ENCODE measurements around the gene VSNL1. TPM values are rescaled to one million over a fixed set of nuclear protein-coding genes. Genes with fewer than 3 reads are reported as not detected.

The VSNL1 gene
- total and polyA plus RNA-seq, 2 donors (not counting 1 experiment from before 2014, with no cell fraction given), result not detected

DNA sequence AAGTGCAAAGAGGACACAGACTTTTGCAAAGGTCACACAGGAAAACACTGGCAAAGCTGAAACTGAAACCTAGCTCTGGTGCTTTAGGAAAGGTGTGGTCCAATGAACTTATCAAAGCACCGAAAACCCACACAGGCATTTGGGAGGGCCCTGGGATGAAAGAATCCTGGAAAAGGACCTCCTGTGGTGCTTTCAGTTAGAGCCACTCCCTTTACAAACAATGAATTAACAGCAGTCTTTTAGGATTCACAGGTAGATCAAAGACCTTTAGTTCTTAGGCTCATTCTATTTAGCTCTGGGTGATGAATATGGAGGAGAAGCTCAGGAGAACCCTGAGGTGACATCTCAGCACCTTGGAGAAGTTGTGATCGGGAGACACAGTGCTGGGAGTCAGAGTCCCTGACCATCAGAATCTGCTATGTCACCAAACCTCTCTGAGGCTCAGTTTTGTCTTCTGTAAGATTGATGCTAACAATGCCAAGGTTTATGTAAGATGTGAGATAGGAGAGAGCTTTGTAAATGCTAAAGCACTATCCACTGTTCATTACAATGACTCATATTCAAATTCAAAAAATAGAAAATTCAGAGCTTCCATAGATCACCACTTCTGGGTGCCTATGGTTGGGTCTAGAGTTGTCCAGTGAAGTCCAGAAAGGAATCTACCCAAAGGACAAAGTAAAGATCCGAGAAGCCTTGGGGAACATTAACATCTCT is 39.3 kb downstream of the VSNL1 start:
- Histone ChIP-seq H4K20me1 (ENCODE audit: control insufficient read depth, insufficient read depth, low read length, poor library complexity, severe bottlenecking) (no peaks in the 10 kb centered on the region), H3K27ac (ENCODE audit: low read length in 2 of 2) (no peak overlapping the region), H3K27me3 (replicated peaks in 1 of 4; ENCODE audit: control extremely low read depth in 1 of 4, control insufficient read depth in 3 of 4, insufficient read depth in 4 of 4, low read length in 3 of 4) (no peaks in the 10 kb centered on the region), H2AFZ (ENCODE audit: insufficient read depth, low read depth, low read length, poor library complexity, severe bottlenecking) (no peak overlapping the region), H3K4me1 (ENCODE audit: control insufficient read depth in 2 of 2, insufficient read depth in 2 of 2, low read length in 2 of 2) (no peaks in the 10 kb centered on the region), H3K9me3 (ENCODE audit: control extremely low read depth in 1 of 3, control insufficient read depth in 2 of 3, insufficient read depth in 1 of 3, low read length in 2 of 3) (no peaks in the 10 kb centered on the region), H3K4me3 (ENCODE audit: control extremely low read depth in 1 of 5, extremely low read depth in 1 of 5, insufficient read depth in 1 of 5, low read depth in 2 of 5, low read length in 4 of 5) (no peak overlapping the region), H3K9ac (ENCODE audit: low read length) (no peak overlapping the region), H3K4me2 (replicated peaks; ENCODE audit: low read depth, low read length, poor library complexity, severe bottlenecking) (no peak overlapping the region), H3K79me2 (ENCODE audit: control insufficient read depth, insufficient read depth, low read length) (no peaks in the 10 kb centered on the region), H3K36me3 (replicated peaks in 1 of 2; ENCODE audit: control extremely low read depth in 1 of 2, control insufficient read depth in 1 of 2, extremely low read depth in 1 of 2, insufficient read depth in 2 of 2, low read length in 1 of 2) (no peaks in the 10 kb centered on the region)
- H3K9me3 Mint-ChIP-seq (ENCODE audit: insufficient read depth), result no peaks in the 10 kb centered on the region
- DNase-seq (no peak), ATAC-seq (ENCODE audit: low read depth) (no peak)
- 83% methylated on average over 2 of the region's 3 CpGs for WGBS (ENCODE audit: insufficient coverage)
- POLR2A ChIA-PET, result no interaction called here
- no peak overlapping the region for H3K4me3 Mint-ChIP-seq
- intact Hi-C loops (cut with micrococcal nuclease), result no loop called here
- CTCF ChIA-PET, result no interaction called here
- no peak overlapping the region for H3K27ac Mint-ChIP-seq
- H3K27me3 Mint-ChIP-seq, result peaks cover 9% of the 10 kb centered on the region
- no peaks in the 10 kb centered on the region for H3K4me1 Mint-ChIP-seq
- TF ChIP-seq, protein P1, sequence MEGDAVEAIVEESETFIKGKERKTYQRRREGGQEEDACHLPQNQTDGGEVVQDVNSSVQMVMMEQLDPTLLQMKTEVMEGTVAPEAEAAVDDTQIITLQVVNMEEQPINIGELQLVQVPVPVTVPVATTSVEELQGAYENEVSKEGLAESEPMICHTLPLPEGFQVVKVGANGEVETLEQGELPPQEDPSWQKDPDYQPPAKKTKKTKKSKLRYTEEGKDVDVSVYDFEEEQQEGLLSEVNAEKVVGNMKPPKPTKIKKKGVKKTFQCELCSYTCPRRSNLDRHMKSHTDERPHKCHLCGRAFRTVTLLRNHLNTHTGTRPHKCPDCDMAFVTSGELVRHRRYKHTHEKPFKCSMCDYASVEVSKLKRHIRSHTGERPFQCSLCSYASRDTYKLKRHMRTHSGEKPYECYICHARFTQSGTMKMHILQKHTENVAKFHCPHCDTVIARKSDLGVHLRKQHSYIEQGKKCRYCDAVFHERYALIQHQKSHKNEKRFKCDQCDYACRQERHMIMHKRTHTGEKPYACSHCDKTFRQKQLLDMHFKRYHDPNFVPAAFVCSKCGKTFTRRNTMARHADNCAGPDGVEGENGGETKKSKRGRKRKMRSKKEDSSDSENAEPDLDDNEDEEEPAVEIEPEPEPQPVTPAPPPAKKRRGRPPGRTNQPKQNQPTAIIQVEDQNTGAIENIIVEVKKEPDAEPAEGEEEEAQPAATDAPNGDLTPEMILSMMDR (IDR thresholded peaks at IDR 0.05), result no peak

DNA sequence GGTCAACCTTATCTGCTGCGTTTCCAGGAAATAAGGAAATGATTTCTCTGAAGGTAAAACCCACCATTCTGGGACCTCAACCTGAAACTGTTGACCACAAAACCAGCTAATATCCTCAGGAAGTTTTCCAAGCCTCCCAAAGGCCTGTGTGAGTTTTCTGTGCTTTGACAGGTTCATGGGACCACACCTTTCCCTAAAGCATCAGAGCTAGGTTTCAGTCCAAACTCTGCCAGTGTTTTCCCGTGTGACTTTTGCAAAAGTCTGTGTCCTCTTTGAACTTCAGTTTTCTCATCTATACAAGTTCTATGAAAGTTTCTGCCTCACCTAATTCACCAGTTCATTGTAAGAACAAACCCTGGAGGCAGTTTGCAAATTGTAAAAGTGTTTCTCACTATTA is 39.8 kb downstream of the VSNL1 start:
- CTCF ChIA-PET, result no interaction called here
- POLR2A ChIA-PET, result no interaction called here

More for the DNA sequence above, 39.8 kb downstream of the VSNL1 start:
- Histone ChIP-seq H2AFZ (ENCODE audit: insufficient read depth, low read depth, low read length, poor library complexity, severe bottlenecking) (no peak overlapping the region), H4K20me1 (ENCODE audit: control insufficient read depth, insufficient read depth, low read length, poor library complexity, severe bottlenecking) (no peaks in the 10 kb centered on the region), H3K4me3 (ENCODE audit: control extremely low read depth in 1 of 5, extremely low read depth in 1 of 5, insufficient read depth in 1 of 5, low read depth in 2 of 5, low read length in 4 of 5) (no peak overlapping the region), H3K4me2 (replicated peaks; ENCODE audit: low read depth, low read length, poor library complexity, severe bottlenecking) (no peak overlapping the region), H3K9ac (ENCODE audit: low read length) (no peak overlapping the region), H3K27me3 (replicated peaks in 1 of 4; ENCODE audit: control extremely low read depth in 1 of 4, control insufficient read depth in 3 of 4, insufficient read depth in 4 of 4, low read length in 3 of 4) (no peaks in the 10 kb centered on the region), H3K36me3 (replicated peaks in 1 of 2; ENCODE audit: control extremely low read depth in 1 of 2, control insufficient read depth in 1 of 2, extremely low read depth in 1 of 2, insufficient read depth in 2 of 2, low read length in 1 of 2) (no peaks in the 10 kb centered on the region), H3K4me1 (ENCODE audit: control insufficient read depth in 2 of 2, insufficient read depth in 2 of 2, low read length in 2 of 2) (no peaks in the 10 kb centered on the region), H3K79me2 (ENCODE audit: control insufficient read depth, insufficient read depth, low read length) (no peaks in the 10 kb centered on the region), H3K9me3 (ENCODE audit: control extremely low read depth in 1 of 3, control insufficient read depth in 2 of 3, insufficient read depth in 1 of 3, low read length in 2 of 3) (no peaks in the 10 kb centered on the region), H3K27ac (ENCODE audit: low read length in 2 of 2) (no peak overlapping the region)
- WGBS (ENCODE audit: insufficient coverage), result 100% methylated on average over 1 of the region's 2 CpGs
- no peaks in the 10 kb centered on the region for H3K4me1 Mint-ChIP-seq
- H3K9me3 Mint-ChIP-seq (ENCODE audit: insufficient read depth), result no peaks in the 10 kb centered on the region
- intact Hi-C loops (cut with micrococcal nuclease), result no loop called here
- no peak overlapping the region for H3K27ac Mint-ChIP-seq
- H3K4me3 Mint-ChIP-seq, result no peak overlapping the region
- ATAC-seq (ENCODE audit: low read depth) (no peak), DNase-seq (no peak)
- peaks cover 4% of the 10 kb centered on the region for H3K27me3 Mint-ChIP-seq
- TF ChIP-seq, protein P1 (IDR thresholded peaks at IDR 0.05), result no peak
- TF ChIP-seq EZH2 (IDR thresholded peaks at IDR 0.05; ENCODE audit: borderline replicate concordance, insufficient read depth, low read depth, low read length, poor library complexity, severe bottlenecking), result no peak

All from B cell (primary cell).